Smooth muscle cell of the brain vasculature (primary cell): ENCODE results near the gene RUNX1.

Source experiments
- DNase-seq: peaks from one replicate; pipeline ENCODE4 v3.0.0-alpha.2; 2012; ENCODE audit warnings: low read depth, low spot score

Gene RUNX1

GRCh38 chr21:34992736-34993398 is 56.2 kb downstream of the RUNX1 start:
- DNase-seq, result no peak

- DNase-seq, result no peak
These were observed 56.9 kb downstream of the RUNX1 start for GRCh38 chr21:34992180-34992579.

DNA sequence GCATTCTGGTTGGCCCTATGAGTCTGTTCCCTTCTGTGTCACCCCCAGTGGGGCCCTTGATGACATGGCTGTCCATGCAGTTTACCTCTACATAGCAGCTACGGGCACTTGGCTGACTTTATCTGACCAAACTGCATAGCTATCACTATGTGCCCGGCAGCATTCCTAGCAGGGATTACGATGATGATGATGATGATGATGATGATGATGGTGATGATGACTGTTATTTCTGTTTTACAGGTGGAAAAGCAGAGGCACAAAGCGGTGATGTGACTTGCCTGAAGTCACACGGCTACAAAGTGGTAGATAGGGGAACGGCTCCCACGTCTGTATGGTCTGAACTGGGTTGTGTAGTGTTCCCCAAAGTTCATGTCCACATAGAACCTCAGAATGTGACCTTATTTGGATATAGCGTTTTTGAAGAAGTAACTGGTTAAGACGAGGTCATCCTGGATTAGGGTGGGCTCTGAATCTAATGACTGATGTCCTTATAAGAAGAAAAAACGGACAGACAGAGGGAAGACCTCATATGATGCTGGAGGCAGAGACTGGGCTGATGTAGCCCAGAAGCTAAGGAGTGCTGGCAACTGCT is 57.6 kb downstream of the RUNX1 start:
- DNase-seq, result no peak

DNA sequence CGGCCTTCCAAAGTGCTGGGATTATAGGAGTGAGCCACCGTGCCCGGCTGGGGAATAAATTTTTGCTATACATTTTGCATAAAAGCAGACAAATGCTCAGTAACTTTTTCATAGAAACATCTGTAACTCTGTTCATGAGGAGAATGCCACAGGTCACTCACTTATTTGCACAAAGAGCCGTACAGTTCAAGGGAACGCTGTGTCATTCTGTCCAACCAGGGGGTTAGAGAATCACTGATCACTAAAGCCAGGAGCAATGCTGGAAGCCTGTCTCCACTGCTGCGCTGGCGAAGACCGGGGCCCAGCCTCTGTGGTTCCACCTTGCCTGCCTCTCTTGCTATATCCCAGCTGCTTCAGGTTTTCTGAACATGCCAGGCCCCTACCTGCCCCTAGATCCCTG is 58.3 kb downstream of the RUNX1 start:
- no peak for DNase-seq

DNA sequence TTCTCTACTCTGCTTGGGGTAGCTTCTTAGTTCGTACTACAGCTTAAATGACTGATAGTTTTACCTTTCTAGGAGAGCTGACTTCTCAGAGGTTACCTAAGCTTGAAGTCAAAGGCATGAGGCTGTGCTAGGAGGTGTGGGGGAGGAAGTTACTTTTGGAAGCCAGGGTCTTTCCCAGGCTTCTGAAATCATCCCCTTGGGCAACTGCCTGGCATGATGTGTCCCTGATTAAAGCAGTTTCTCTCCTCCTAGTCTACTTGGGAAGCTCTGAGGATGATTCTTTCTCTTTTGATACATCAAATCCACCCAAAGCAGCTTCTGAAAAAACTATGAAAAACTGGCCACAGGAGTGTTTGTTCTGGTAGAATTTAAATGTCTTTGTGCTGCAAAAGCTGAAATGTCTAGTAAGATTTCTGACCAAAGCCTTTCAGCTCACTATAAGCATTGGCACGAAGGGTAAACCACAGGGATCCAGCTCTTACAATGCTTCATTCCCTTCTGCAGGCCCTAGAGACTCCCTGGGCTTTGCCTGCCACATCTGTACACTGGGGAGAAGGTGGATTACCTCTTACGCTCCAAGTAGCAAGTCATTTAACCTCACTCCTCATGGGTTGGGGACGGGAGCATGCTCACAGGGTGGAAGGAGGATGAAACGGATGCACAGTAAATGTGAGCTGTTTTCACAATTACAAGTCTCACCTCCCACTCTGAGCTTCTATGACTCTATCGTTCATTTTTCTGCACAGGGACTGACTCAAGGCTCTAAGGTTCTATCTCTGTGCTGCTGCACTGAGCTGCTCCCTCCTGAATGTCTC is 59.6 kb downstream of the RUNX1 start:
- DNase-seq, result no peak

DNA sequence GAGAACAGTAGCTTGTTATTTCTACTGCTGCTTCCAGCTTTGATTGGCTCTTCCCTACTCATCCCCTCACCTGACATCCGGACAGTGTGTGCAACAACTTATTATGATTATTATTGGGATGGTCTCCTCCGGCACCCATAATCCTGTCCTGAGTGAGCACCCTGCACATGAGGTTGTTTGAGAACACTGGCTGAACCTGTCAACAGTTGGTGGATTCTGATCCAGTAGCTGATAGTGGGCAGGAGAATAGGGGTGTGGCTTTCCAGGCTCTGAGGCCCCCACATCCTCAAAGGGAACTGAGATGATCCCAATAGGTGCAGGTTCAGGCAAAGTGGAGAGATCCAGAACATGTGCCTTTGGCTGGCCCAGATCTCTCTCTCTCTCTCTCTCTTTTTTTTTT is 60.5 kb downstream of the RUNX1 start:
- no peak for DNase-seq

GRCh38 chr21:34988139-34988538 is 61.0 kb downstream of the RUNX1 start:
- DNase-seq, result no peak

GRCh38 chr21:34987501-34988072 is 61.5 kb downstream of the RUNX1 start:
- DNase-seq, result no peak

DNA sequence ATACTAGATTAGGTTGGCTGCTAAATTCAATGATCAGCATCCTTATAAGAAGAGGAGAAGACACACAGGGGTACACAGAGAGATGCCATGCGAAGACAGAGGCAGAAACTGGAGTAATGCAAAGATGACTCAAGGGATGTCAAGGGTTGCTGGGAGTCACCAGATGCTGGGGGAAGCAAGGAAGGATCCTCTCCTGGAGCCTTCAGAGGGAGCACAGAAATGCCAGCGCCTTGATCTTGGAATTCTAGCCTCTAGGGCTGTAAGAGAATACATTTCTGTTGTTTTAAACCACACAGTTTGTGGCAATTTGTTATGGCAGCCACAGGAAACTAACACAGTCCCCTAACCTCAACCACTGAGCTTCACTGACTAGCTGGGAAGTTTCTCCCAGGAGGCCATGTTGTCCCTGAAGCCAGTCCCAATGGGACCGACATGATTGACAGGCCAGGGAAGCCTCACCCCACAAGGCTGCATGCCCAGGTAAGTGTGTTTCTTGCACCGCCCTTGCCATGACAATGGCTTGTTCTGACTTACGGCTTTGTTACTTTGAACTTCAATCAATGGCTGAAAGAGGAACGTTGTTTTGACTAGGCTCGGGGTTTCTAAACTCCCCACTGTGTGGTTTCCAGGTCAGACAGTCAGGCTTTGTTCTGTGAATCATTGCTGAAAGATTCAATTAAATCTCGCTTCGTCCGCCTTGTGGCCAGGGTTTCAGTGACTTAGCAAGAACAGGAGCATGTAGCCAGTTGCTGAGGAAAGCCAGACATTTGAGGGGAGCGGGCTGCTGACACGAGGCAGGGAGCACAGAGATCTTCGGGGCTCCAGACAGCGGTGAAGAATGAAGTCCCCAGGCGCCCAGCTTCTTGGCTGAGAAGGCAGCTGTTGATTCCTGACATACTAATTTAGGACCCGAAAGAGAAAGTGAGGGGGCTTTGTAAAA is 62.3 kb downstream of the RUNX1 start:
- no peak for DNase-seq

DNA sequence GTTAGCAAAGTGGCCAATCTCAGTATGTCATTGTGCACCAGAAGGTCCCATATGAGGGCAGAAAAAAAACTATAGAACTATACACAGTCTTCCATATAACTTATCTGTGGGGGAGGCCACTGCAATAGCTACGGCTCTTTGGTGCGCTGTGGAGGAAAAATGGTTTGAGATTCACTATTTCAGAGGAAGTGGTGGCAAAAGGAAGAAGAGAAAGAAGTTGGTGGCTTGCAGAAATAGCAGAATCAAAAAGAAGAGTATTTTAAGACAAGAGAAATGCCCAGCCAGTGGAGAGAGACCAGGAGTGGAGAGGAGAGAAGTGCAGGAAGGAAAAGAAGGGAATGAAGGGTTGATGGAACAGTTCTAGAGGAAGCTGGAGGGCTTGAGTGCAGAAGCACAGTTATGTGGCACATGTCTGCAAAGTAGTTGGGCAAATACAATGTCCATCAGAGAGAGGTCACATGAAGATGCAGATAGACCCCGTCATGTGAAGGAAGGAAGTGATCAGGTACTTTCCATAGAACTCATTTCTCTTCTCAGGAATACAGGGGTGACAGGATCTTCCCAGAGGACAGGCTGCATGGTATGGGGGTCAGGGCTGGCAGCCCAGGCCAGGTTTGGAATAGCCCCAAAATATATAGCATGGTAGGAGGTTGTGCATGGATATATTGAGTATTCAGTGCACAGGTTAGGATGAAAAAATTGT is 64.6 kb downstream of the RUNX1 start:
- no peak for DNase-seq

DNA sequence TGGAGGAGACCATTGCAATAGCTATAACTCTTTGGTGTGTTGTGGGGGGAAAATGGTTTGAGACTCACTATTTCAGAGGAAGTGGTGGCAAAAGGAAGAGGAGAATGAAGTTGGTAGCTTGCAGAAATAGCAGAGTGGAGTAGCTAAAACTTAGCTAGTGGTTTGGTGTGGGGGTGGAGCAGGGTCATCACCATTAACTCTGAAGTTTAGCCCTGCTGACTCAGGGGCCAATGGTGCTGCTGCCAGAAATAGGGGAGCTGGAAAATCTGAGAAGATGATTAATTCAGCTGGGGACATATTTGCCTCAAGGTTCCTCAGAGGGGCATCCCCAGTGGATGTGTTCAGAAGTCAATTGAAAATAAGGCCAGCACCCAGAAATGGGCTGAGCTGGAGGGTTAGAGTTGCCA is 65.4 kb downstream of the RUNX1 start:
- no peak for DNase-seq

DNA sequence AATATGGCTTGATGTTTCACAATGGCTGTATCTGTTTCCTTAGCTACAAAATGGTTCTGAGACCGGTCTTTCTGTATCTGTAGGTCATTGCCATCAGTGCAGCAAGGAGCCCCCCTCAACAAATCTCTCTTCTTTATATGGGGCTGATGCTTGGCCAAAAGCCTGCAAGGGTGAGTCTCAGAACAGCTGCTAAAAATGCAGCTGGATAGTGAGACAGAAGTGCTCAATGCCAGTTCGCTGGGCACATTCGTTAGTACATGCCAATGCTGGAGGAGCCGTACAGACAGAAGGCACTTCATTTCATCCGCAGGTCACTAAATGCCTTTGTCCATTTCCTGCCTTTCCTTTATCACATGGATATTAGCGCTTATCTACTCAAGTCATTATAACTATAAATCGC is 67.3 kb downstream of the RUNX1 start:
- no peak for DNase-seq

DNA sequence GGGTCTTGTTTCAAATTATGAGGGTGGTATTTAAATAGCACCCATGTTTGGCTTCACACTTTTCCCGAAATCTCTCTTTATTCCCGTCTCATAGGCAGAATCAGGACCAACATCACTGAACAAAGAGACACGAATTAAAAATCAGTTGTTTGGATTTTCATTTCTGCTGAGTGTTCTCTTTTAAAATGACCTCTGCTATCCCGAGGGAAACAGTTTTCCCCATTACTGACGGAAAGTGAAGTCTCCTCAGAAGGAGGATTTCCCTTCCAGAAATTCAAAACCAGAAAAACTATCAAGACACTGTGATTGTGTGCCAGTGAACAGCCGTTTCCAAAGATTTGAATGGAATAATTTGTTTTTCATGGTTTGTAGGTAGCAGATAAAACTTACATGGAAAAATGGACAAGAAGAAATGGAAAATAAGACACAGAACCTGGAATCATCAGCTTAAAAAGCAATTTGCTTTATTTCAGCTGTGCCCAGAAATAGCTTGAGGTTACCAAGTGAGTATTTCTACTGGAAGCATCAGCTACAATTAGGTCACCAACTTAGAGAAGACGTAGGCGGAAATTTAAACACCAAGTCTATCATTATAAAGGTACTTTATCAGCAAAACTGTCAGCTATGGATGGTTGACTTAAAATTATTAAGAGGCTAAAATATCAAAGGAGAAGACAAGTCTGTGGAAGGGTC is 68.5 kb downstream of the RUNX1 start:
- no peak for DNase-seq

DNA sequence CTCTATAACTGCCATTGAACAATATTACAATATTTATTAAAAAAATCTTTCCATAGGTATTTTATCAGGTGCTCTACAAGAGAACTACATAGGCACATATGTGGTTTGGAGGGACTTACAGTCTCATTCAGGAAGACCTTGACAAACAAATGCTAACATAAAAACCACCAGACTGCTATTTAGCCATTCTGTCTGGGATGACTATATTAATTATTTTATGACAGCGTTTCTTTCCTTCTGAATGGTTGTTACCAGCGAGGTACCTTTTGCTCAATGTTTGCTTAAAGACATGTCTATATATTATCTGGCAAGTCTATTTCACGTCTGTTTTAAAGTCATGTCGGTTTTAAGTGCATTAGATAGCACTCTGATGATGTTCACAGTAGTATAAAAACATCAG is 69.7 kb downstream of the RUNX1 start:
- no peak for DNase-seq

GRCh38 chr21:34977333-34977732 is 71.8 kb downstream of the RUNX1 start:
- no peak for DNase-seq

GRCh38 chr21:34974162-34974981 is 74.7 kb downstream of the RUNX1 start:
- DNase-seq, result no peak

- no peak for DNase-seq
These were observed 75.4 kb downstream of the RUNX1 start for GRCh38 chr21:34973685-34974084.

DNA sequence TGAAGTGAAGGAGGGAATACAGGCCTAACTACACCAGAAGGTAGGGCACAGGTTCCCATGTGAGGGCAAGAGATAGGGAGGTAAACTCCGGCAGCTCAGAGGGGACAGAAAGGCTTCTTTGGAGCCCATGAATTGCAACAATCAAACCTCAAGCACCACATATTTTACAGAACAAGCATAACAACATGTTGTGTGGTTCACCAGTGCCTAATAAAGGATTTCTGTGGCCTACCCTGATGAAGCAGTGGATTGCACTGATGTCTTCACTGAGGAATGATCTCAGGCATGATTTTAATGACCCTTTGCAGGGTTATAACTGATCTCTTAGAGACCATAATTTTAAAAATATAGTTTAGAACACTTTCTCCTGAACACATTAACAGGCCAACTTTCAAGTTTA is 77.4 kb downstream of the RUNX1 start:
- no peak for DNase-seq

DNA sequence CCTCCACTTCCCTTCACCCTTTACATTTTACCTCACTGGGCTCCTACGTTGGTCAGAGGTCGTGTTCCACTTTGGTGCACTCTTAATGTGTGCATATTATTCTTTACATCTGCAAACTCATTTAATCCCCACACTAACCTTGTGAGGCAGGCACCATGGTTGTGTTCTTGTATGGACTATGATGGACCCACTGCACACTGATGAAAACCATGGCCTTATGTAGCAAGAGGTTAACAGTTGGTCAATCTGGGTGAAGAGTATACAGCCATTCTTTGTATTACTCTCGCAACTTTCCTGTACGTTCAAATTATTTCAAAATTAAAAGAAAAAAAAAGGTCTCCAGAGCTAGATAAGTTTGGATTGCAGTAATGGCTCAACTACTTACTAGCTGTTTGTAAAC is 78.5 kb downstream of the RUNX1 start:
- no peak for DNase-seq

- no peak for DNase-seq
These were observed 79.0 kb downstream of the RUNX1 start for GRCh38 chr21:34970167-34970500.
